Ishikawa (cell line): ENCODE data around the gene KCNJ3.

ENCODE experiments used
- CEBPB ChIP-seq: IDR thresholded peaks from 2 replicates; pipeline ENCODE4 v1.6.1; 2012
- CREB1 ChIP-seq: IDR thresholded peaks from 2 replicates; pipeline ENCODE4 v1.6.1; 2012; ENCODE audit warnings: low read depth
- EGR1 ChIP-seq: IDR thresholded peaks from 2 replicates; pipeline ENCODE4 v1.6.1; 2012
- EP300 ChIP-seq: IDR thresholded peaks from 2 replicates; pipeline ENCODE4 v1.6.1; 2012; ENCODE audit warnings: borderline replicate concordance
- FOXM1 ChIP-seq: IDR thresholded peaks from 2 replicates; pipeline ENCODE4 v1.6.1; 2012; ENCODE audit warnings: low read depth, borderline replicate concordance
- NFIC ChIP-seq: IDR thresholded peaks from 2 replicates; pipeline ENCODE4 v1.6.1; 2012
- RAD21 ChIP-seq: IDR thresholded peaks from 2 replicates; pipeline ENCODE4 v1.6.1; 2012; ENCODE audit warnings: low read depth
- TAF1 ChIP-seq: IDR thresholded peaks from 2 replicates; pipeline ENCODE4 v1.6.1; 2012; ENCODE audit warnings: low read depth, mild to moderate bottlenecking
- TCF12 ChIP-seq: IDR thresholded peaks from 2 replicates; pipeline ENCODE4 v1.6.1; 2012; ENCODE audit warnings: low read depth
- TEAD4 ChIP-seq: IDR thresholded peaks from 2 replicates; pipeline ENCODE4 v1.6.1; 2012
- YY1 ChIP-seq: IDR thresholded peaks from 2 replicates; pipeline ENCODE4 v1.6.1; 2012; ENCODE audit warnings: low read depth
- ZBTB7A ChIP-seq: IDR thresholded peaks from 2 replicates; pipeline ENCODE4 v1.6.1; 2012; ENCODE audit warnings: low read depth
- TF ChIP-seq, protein P1 (sequence below): IDR thresholded peaks from 2 replicates; pipeline ENCODE4 v1.6.1; 2012
- TF ChIP-seq, protein P2 (sequence below): IDR thresholded peaks from 2 replicates; pipeline ENCODE4 v1.6.1; 2012; ENCODE audit warnings: low read depth, mild to moderate bottlenecking
- TF ChIP-seq, protein P3 (sequence below): IDR thresholded peaks from 2 replicates; pipeline ENCODE4 v1.6.1; 2012

Gene KCNJ3

DNA sequence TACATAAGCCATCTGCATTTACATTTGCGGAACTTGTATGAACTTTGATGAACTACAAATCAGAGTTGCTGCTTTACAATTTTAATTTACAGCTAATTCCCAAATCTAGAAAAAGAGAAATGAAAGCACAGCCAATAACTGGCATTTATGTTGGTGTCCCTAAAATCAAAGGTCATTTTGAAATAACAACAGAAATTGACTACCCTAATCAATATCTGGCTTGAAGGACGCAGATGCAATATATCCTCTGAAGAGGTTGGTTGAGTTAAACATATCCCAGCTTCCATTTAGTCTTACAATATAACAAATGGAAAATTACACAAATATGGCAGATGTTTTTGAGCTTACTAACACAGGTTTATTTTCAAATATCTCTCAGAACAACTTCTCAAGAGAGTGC, 177.5 kb downstream of the KCNJ3 start:
- no peak for TF ChIP-seq CEBPB
- TF ChIP-seq, protein P1, sequence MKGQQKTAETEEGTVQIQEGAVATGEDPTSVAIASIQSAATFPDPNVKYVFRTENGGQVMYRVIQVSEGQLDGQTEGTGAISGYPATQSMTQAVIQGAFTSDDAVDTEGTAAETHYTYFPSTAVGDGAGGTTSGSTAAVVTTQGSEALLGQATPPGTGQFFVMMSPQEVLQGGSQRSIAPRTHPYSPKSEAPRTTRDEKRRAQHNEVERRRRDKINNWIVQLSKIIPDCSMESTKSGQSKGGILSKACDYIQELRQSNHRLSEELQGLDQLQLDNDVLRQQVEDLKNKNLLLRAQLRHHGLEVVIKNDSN = no peak
- no peak for TF ChIP-seq TCF12
- TF ChIP-seq FOXM1 = no peak
- TF ChIP-seq TAF1 = no peak
- no peak for TF ChIP-seq CREB1
- TF ChIP-seq, protein P2, sequence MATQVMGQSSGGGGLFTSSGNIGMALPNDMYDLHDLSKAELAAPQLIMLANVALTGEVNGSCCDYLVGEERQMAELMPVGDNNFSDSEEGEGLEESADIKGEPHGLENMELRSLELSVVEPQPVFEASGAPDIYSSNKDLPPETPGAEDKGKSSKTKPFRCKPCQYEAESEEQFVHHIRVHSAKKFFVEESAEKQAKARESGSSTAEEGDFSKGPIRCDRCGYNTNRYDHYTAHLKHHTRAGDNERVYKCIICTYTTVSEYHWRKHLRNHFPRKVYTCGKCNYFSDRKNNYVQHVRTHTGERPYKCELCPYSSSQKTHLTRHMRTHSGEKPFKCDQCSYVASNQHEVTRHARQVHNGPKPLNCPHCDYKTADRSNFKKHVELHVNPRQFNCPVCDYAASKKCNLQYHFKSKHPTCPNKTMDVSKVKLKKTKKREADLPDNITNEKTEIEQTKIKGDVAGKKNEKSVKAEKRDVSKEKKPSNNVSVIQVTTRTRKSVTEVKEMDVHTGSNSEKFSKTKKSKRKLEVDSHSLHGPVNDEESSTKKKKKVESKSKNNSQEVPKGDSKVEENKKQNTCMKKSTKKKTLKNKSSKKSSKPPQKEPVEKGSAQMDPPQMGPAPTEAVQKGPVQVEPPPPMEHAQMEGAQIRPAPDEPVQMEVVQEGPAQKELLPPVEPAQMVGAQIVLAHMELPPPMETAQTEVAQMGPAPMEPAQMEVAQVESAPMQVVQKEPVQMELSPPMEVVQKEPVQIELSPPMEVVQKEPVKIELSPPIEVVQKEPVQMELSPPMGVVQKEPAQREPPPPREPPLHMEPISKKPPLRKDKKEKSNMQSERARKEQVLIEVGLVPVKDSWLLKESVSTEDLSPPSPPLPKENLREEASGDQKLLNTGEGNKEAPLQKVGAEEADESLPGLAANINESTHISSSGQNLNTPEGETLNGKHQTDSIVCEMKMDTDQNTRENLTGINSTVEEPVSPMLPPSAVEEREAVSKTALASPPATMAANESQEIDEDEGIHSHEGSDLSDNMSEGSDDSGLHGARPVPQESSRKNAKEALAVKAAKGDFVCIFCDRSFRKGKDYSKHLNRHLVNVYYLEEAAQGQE = no peak
- no peak for TF ChIP-seq RAD21
- TF ChIP-seq, protein P3, sequence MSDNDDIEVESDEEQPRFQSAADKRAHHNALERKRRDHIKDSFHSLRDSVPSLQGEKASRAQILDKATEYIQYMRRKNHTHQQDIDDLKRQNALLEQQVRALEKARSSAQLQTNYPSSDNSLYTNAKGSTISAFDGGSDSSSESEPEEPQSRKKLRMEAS = no peak
- no peak for TF ChIP-seq ZBTB7A
- no peak for TF ChIP-seq YY1
- TF ChIP-seq NFIC = no peak
- no peak for TF ChIP-seq EP300
- no peak for TF ChIP-seq TEAD4
- no peak for TF ChIP-seq EGR1

DNA sequence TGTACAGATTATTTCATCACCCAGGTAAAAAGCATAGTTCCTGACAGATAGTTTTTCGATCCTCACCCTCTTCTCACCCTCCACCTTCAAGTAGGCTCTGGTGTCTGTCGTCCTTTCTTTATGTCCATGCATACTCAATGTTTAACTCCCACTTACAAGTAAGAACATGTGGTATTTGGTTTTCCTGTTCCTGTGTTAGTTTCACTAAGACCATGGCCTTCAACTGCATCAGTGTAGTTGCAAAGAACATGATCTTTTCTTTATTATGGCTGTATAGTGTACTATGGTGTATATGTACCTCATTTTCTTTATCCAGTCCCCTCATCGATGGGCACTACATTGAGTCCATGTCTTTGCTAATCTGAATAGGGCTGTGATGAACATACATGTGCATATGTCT, 184.2 kb downstream of the KCNJ3 start:
- TF ChIP-seq TEAD4 (no peak), YY1 (no peak), ZBTB7A (no peak), TAF1 (no peak), RAD21 (no peak), EGR1 (no peak), CEBPB (no peak)
- TF ChIP-seq, protein P2 = no peak

DNA sequence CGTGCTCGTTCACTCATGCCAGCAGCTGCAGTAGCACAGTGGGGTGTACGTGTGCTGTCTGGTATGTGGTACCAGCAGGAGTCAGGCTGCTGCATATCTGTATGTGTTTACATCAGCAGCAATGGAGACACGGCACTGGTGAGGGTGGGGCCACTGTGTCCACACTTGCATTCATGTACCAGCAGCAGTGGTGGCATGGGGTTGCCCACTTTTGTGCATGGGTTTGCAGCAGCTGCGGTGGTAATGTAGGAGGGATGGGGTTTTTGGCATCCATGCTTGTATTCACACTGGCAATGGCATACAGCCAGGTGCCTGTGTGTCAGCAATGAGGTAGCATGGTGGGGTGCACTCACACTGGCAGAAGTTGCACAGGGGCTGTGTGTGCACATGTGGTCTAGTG, 187.8 kb downstream of the KCNJ3 start:
- TF ChIP-seq, protein P3 = no peak
- TF ChIP-seq TCF12 (no peak), YY1 (no peak), TEAD4 (no peak), TAF1 (no peak), FOXM1 (no peak), CREB1 (no peak), RAD21 (no peak), EP300 (no peak), ZBTB7A (no peak), NFIC (no peak), EGR1 (no peak), CEBPB (no peak)
- TF ChIP-seq, protein P2 = no peak
- TF ChIP-seq, protein P1 = no peak

DNA sequence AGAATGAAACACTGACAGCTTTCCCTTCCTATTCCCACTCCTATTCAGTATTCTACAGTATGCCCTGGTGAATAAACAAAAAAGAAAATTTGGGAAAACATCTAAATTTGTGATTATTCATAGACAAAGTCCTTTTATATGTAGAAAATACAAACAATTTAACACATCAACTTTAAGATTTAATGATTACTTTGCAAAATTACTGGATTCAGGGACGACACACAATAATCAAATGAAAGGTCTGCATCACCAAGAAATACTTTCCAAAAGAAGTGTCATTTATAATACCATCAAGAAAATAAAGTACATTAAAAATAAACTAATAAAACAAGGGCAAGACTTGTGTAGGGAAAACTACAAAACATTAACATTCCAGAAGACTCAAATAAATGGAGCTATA, 199.8 kb downstream of the KCNJ3 start:
- TF ChIP-seq FOXM1 (no peak), EGR1 (no peak), YY1 (no peak), NFIC (no peak), TAF1 (no peak), RAD21 (no peak), EP300 (no peak), CREB1 (no peak), TCF12 (no peak), CEBPB (no peak), TEAD4 (no peak), ZBTB7A (no peak)
- TF ChIP-seq, protein P1 = no peak
- TF ChIP-seq, protein P2 = no peak
- TF ChIP-seq, protein P3 = no peak
